GM20000 (cell line): ENCODE measurements around the gene CDKN2C.

Experiments used
- DNase-seq: peaks from one replicate; pipeline ENCODE4 v3.0.0; 2012; ENCODE audit warnings: low spot score
- CTCF ChIP-seq: IDR thresholded peaks from 2 replicates; pipeline ENCODE4 v1.5.1; 2012; ENCODE audit warnings: mild to moderate bottlenecking, control low read depth; ENCODE audit errors: extremely low read depth, missing control alignments

Gene CDKN2C

GRCh38 chr1:50983219-50983802, 13.3 kb downstream of the CDKN2C start:
- no peak for DNase-seq
- TF ChIP-seq CTCF: no peak

GRCh38 chr1:50985094-50985493, 15.0 kb downstream of the CDKN2C start:
- no peak for TF ChIP-seq CTCF

GRCh38 chr1:50986653-50987052, 16.6 kb downstream of the CDKN2C start:
- DNase-seq: no peak
- TF ChIP-seq CTCF: no peak

More at GRCh38 chr1:50985094-50985493, 15.0 kb downstream of the CDKN2C start:
- no peak for DNase-seq

- no peak for DNase-seq
- no peak for TF ChIP-seq CTCF
Measured at GRCh38 chr1:50989694-50990093, 19.6 kb downstream of the CDKN2C start.

GRCh38 chr1:50992532-50993318, 22.7 kb downstream of the CDKN2C start:
- TF ChIP-seq CTCF: no peak

GRCh38 chr1:50993645-50994044, 23.6 kb downstream of the CDKN2C start:
- DNase-seq: no peak
- no peak for TF ChIP-seq CTCF

More at GRCh38 chr1:50992532-50993318, 22.7 kb downstream of the CDKN2C start:
- DNase-seq: no peak

- no peak for TF ChIP-seq CTCF
- DNase-seq: no peak
Measured at GRCh38 chr1:50994997-50995396, 25.0 kb downstream of the CDKN2C start.
